Measurements from ENCODE around the gene NDEL1. TPM values are rescaled to one million over a fixed set of nuclear protein-coding genes. Genes with fewer than 3 reads are reported as not detected.

NDEL1 gene
- total and polyA plus RNA-seq, 8 donors: 14.4 to 28.8 (median 21.0) TPM

DNA sequence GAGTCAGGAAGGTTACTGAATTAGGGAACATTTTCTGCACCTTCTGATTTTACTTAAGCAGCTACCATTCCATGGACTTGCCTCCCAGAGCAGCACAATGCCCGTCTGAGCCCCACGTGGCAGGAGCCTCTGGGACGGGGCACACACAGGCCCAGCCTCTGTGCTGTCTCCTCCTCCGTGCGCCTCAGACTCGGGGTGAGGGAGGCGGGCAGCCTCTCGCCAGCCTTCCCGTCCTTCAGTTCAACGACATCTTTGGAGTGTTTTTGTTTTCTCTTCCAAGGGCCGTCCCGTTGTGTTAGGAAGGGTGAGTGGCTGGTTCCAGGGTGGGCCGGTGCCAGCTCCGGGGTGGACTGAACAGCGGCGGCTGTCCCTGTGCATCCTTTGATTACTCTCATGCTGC, 31.8 kb downstream of the NDEL1 start:
- Histone ChIP-seq H3K4me1 (no peaks in the 10 kb centered on the region), H3K4me3 (no peak overlapping the region), H3K9me3 (no peaks in the 10 kb centered on the region), H3K27me3 (no peaks in the 10 kb centered on the region), H3K36me3 (peaks cover 3 to 33% (median 10%) of the 10 kb centered on the region in 3 donors), H3K27ac (no peak overlapping the region)
- FAIRE-seq (no peak), ATAC-seq (no peak), DNase-seq (no peak)
- TF ChIP-seq, protein P1, sequence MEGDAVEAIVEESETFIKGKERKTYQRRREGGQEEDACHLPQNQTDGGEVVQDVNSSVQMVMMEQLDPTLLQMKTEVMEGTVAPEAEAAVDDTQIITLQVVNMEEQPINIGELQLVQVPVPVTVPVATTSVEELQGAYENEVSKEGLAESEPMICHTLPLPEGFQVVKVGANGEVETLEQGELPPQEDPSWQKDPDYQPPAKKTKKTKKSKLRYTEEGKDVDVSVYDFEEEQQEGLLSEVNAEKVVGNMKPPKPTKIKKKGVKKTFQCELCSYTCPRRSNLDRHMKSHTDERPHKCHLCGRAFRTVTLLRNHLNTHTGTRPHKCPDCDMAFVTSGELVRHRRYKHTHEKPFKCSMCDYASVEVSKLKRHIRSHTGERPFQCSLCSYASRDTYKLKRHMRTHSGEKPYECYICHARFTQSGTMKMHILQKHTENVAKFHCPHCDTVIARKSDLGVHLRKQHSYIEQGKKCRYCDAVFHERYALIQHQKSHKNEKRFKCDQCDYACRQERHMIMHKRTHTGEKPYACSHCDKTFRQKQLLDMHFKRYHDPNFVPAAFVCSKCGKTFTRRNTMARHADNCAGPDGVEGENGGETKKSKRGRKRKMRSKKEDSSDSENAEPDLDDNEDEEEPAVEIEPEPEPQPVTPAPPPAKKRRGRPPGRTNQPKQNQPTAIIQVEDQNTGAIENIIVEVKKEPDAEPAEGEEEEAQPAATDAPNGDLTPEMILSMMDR (IDR thresholded peaks at IDR 0.05): no peak
- intact Hi-C loops (cut with DNase I): no loop called here
- 84 to 85% methylated on average over 16 of the region's 16 CpGs for WGBS, 2 donors

DNA sequence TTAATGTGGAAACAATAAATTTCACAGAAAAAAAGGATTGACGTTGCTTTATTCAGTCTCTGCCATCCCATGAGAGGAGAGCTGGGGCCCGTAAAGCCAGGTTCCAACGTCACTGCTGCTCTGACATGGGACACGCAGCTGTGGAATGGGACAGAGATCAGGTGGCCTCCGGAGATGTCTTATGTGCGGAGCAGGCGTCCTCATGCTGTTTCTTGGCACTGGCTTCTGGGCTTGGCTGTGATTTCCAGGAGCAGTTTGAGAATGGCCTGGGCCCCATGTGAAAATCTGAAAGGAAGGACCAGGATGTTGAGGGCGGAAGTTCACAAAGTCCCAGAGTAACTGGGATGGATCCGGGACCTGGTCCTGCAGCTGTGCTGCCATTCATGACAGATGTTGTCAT, 32.4 kb downstream of the NDEL1 start:
- intact Hi-C loops (cut with DNase I): no loop called here
- TF ChIP-seq, protein P1 (IDR thresholded peaks at IDR 0.05): no peak
- DNase-seq (no peak), ATAC-seq (no peak), FAIRE-seq (no peak)
- Histone ChIP-seq H3K36me3 (peaks cover 3 to 36% (median 10%) of the 10 kb centered on the region in 3 donors), H3K4me1 (no peaks in the 10 kb centered on the region), H3K27ac (no peak overlapping the region), H3K27me3 (no peaks in the 10 kb centered on the region), H3K4me3 (no peak overlapping the region), H3K9me3 (no peaks in the 10 kb centered on the region)
- WGBS, 2 donors: 90 to 92% methylated on average over 9 of the region's 9 CpGs

DNA sequence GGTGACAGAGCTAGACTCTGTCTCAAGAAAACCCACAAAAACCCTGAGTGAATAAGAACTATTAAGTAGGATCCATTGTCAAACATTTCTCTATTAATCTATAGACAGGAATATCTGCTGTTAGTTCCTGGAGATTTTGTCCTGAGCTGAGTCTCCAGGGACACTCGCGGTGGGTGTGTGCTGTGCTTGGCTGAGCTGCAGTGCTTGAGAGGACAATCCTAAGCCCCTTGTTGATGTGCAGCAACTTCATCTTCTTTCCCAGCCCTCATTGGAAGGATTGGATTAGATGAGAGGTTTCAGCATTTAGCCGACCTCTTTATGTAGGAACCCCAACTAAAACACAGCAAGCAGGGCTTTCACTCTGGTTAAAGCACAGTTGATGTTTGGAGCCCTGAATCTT, 33.3 kb downstream of the NDEL1 start:
- DNase-seq: no peak
- ATAC-seq: no peak
- Histone ChIP-seq H3K36me3 (peaks cover 3 to 36% (median 10%) of the 10 kb centered on the region in 3 donors), H3K4me1 (no peaks in the 10 kb centered on the region), H3K27me3 (no peaks in the 10 kb centered on the region), H3K4me3 (no peak overlapping the region), H3K27ac (no peak overlapping the region), H3K9me3 (no peaks in the 10 kb centered on the region)
- TF ChIP-seq, protein P1 (IDR thresholded peaks at IDR 0.05): no peak
- intact Hi-C loops (cut with DNase I): no loop called here
- no peak for FAIRE-seq
- 89 to 93% methylated on average over 3 of the region's 3 CpGs for WGBS, 2 donors

DNA sequence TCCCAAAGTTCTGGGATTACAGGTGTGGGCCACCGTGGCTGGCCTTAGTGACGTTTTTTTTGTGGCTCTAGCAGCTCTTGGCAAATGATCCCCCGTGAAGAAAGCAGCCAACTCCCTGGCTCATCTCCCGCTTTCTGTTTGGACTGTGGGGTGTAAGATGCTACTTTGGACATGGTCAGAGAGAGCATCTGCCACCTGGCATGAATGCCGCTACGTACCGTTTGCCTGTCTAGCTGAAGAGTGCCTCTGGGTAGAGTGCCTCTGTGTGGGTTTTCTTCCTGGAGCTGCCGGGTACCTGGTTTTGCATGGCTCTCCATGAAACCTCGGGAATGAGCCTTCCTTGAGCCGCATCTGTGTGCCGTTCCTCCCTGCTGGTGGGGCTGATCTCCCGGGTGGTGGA, 34.3 kb downstream of the NDEL1 start:
- H3K4me3 ChIP-seq: no peak overlapping the region
- H3K27me3 ChIP-seq: no peaks in the 10 kb centered on the region
- ATAC-seq (no peak), DNase-seq (no peak), FAIRE-seq (no peak)
- H3K4me1 ChIP-seq: no peaks in the 10 kb centered on the region
- WGBS, 2 donors: 91 to 92% methylated on average over 12 of the region's 12 CpGs
- no peak overlapping the region for H3K27ac ChIP-seq
- intact Hi-C loops (cut with DNase I): no loop called here
- TF ChIP-seq, protein P1 (IDR thresholded peaks at IDR 0.05): no peak
- H3K36me3 ChIP-seq: peaks cover 3 to 42% (median 12%) of the 10 kb centered on the region in 3 donors
- H3K9me3 ChIP-seq: no peaks in the 10 kb centered on the region

DNA sequence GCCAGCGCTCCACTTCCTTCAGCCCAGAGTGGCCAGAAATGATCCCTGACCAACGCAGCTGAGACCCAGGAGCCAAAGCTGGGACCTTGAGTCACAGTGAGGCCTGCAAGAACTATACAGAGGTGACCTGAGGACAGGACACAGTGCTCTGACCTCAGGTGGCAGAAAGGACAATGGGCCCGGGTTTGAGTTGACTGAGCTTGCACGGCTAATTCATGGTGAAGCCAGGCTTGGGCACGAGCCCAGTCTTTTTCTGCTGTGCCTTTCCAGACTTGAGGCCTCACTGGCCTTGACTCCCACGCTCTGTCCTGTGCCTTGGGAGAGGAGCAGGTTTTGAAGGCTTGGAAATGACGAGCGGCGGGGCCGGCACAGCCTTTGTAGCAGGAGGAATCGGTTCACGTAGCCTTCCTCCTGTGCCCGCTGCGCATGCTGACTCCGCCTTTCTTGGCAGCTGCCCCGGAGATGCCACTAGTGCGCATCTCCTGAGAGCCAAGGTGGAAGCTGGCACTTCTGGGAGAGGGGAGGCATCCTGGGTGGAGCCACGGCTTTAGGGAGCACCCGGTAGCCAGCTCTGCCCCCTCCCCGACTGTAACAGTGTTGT, 34.9 kb downstream of the NDEL1 start:
- ATAC-seq (peak in 2 of 4 donors; percentile 18 to 28), FAIRE-seq (no peak), DNase-seq (peak in 2 of 6 donors; percentile 52 to 62)
- H3K4me1 ChIP-seq: no peaks in the 10 kb centered on the region
- H3K4me3 ChIP-seq: no peak overlapping the region
- peaks cover 3 to 48% (median 18%) of the 10 kb centered on the region in 3 donors for H3K36me3 ChIP-seq
- 79 to 85% methylated on average over 20 of the region's 20 CpGs for WGBS, 2 donors
- H3K27ac ChIP-seq: no peak overlapping the region
- intact Hi-C loops (cut with DNase I): no loop called here
- H3K9me3 ChIP-seq: no peaks in the 10 kb centered on the region
- H3K27me3 ChIP-seq: no peaks in the 10 kb centered on the region
- TF ChIP-seq, protein P1 (IDR thresholded peaks at IDR 0.05): no peak

All from pancreas (tissue), 10 donors.